Measurements from ENCODE around the gene VPS11.

DNA sequence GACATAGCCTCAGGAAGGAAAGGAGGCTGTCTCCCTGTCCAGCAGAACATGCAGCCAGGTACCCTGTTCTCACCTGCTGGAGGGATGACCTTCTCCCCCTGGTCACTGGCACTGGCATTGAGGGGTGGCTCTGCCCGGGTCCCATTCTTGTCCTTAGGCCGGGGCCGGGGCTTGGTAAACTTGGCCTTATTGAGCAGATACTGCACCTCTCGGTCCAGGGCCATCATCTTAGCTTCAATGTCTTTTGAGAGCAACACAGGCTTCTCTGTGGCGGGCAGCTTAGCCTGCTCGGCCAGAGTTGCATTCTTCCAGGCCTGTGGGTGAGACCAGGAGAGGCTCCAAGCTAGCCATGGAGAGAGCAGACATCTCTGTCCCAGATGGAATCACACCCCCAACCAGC, 21.1 kb upstream of the VPS11 start:
- TF ChIP-seq, protein P1, sequence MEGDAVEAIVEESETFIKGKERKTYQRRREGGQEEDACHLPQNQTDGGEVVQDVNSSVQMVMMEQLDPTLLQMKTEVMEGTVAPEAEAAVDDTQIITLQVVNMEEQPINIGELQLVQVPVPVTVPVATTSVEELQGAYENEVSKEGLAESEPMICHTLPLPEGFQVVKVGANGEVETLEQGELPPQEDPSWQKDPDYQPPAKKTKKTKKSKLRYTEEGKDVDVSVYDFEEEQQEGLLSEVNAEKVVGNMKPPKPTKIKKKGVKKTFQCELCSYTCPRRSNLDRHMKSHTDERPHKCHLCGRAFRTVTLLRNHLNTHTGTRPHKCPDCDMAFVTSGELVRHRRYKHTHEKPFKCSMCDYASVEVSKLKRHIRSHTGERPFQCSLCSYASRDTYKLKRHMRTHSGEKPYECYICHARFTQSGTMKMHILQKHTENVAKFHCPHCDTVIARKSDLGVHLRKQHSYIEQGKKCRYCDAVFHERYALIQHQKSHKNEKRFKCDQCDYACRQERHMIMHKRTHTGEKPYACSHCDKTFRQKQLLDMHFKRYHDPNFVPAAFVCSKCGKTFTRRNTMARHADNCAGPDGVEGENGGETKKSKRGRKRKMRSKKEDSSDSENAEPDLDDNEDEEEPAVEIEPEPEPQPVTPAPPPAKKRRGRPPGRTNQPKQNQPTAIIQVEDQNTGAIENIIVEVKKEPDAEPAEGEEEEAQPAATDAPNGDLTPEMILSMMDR (IDR thresholded peaks at IDR 0.05; ENCODE audit: low read depth, low read length) = no peak
- TF ChIP-seq EZH2phosphoT487 (IDR thresholded peaks at IDR 0.05; ENCODE audit: low read depth) = no peak

Measured in OCI-LY3 (cell line).